Effector CD8-positive, alpha-beta T cell (primary cell): ENCODE measurements around the gene AACS.
"Not testable (repeated sequence)": the region's sequence is repeated elsewhere in the genome, so short reads cannot be mapped to it uniquely, and the experiment has no call there.

Experiments used
- DNase-seq: peaks from one replicate; lab custom pipeline; 2025; lab: John Stamatoyannopoulos, UW
- total RNA-seq, 4 experiments: gene quantifications; one replicate each; lab custom pipeline; 2026; lab: John Stamatoyannopoulos, UW

Gene AACS, protein sequence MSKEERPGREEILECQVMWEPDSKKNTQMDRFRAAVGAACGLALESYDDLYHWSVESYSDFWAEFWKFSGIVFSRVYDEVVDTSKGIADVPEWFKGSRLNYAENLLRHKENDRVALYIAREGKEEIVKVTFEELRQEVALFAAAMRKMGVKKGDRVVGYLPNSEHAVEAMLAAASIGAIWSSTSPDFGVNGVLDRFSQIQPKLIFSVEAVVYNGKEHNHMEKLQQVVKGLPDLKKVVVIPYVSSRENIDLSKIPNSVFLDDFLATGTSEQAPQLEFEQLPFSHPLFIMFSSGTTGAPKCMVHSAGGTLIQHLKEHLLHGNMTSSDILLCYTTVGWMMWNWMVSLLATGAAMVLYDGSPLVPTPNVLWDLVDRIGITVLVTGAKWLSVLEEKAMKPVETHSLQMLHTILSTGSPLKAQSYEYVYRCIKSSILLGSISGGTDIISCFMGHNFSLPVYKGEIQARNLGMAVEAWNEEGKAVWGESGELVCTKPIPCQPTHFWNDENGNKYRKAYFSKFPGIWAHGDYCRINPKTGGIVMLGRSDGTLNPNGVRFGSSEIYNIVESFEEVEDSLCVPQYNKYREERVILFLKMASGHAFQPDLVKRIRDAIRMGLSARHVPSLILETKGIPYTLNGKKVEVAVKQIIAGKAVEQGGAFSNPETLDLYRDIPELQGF
- 20.2 to 31.9 (median 24.4) reads per million in 4 experiments for total RNA-seq

DNA sequence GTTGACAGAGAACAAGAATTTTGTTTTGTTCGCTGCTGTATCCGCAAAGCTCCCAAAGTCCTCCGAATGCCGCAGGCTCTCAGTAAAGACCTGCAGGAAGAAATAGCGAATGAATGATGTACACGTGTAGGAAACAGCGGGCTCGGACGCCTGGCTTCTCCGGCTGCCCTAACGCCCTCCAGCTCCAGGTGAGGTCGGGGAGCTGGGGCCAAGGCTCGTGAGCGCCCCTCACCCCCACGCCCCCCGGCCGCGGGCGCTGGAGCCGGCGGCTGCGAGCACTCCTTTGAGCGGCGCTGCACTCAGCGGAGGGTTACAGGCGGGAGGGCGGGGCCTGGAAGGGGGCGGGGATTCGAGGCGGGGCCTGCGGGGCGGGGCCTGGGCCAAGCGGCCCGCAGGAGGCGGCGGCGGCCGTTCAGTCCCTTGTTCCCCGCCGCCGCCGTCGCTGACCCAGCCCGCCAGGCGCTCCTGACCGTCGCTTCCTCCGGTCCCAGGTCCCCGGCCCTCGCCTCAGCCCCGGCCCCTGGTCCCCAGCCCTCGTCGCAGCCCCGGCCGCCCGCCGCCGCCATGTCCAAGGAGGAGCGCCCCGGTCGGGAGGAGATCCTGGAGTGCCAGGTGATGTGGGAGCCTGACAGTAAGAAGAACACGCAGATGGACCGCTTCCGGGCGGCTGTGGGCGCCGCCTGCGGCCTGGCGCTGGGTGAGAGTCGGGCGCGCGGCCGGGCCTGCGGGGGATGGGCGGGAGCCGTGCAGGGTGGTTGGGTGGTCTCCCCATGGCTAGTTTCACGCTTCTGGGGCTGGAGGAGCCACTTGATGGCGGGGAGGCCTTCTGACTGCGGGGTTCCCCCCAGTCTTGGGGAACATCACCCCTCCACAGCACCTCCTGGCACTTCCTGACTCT is at the start of gene AACS:
AACS (plus strand) TSS at position 415 of the 898 bp plus-strand sequence; CDS start at position 565, 150 bp downstream.
- DNase-seq = peak; percentile 70

DNA sequence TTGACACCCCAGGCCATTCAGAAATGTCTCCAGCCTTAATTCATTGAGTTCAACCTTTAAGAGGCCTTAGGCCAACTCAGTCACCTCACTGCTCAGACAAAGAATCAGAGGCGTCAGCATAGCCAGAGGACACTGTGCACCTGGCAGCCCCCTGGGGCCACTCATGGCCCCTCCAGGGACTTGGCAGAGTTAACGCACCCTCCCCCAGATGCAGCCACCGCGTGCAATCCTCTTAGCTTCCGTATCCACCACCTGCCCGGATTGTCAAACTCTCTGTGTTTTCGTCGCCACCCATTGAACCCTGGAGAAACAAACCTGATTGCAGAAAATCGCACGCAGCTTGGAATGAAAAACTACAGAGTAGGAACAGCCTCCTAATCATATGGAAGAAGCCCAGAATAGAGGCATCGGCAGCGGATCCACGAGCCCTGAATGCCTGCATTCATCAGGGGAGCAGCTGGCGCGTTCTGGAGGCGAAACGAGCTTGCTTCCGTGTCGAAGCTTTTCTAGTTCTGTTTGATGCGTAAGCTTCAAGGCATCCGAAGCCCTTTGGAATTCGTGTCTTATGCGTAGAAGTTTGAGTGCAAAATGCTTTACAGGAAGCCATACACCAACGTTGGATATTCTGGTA is 49.4 kb upstream of the AACS start:
- DNase-seq = no peak

DNA sequence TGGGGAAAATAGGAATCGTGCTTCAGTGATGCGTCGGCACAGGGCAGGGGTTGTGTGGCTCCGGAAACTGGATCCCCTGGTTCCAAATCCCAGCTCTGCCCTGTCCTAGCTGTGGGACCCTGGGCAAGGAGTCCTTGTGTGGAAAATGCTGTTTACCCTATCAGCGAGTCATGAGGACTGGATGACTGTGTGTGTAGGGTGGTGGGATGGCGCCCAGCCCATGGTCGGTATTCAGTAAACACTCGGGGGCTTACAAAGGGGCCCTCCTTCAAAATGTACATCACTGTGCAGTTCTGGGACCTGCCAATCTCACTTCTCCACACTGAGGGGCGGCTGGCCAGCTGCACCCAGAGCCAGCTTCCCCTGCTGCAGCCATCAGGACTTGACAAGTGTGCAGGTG is 47.4 kb upstream of the AACS start:
- no peak for DNase-seq

DNA sequence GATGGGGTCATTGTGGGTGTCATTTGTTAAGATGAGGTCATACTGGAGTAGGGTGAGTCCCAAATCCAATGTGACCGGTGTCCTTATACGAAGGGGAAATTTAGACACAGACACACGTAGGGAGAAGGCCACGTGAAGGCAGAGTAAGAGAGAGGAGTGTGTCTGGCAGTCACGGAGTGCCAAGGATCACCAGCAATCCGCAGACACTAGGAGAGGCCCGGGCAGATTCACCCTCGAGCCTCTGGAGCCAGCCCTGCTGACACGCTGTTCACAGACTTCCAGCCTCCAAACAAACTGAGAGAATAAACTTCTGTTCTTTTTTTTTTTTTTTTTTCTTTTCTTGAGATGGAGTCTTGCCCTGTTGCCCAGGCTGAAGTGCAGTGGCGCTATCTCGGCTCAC is 46.9 kb upstream of the AACS start:
- no peak for DNase-seq

DNA sequence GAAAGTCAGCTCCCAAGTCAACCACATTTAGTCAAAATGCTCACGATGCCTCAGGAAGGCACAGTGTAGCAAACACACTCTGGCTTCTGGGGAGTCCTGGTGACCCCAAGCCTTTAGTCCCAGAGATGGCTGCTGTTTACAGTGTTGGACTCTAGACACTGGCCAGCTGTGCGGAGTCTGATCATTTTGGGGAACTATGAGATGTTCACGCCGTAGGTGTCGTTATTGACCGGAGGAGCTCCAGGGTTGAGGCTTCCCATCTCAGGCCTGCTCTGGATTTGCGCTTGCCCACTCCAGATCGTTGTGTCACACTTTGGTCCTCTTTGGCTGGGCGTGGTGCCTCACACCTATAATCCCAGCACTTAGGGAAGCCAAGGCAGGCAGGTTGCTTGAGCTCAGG is 44.1 kb upstream of the AACS start:
- DNase-seq = no peak

DNA sequence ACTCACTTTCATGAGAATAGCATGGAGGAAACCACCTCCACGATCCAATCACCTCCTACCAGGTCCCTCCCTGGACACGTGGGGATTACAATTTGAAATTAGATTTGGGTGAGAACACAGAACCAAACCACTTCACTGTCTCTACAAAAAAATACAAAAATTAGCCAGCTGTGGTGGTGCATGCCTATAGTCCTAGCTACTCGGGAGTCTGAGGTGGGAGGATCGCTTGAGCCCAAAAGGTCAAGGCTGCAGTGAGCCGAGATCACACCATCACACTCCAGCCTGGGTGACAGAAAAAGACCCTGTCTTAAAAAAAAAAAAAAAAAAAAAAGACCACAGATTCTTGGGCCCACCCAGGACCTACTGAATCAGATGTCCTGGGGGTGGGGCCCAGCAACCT is 43.5 kb upstream of the AACS start:
- no peak for DNase-seq

DNA sequence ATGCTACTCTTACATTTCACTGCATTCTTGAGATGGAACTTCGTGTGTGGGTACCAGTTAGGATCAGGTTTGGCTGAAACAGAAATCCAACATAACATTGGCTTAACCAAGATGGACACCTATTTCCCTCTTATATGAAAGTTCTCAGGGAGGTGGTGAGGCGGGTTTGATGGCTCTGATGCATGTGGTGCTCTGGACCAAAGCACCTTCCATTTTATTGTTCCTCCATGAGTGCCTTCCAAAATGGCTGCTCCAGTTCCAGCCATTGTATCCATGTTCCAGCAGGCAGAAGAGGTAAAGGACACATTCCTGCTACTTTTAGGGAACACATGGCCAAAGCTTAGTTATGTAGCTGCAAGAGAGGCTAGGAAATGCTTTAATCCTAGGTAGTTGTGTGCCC is 42.2 kb upstream of the AACS start:
- no peak for DNase-seq

DNA sequence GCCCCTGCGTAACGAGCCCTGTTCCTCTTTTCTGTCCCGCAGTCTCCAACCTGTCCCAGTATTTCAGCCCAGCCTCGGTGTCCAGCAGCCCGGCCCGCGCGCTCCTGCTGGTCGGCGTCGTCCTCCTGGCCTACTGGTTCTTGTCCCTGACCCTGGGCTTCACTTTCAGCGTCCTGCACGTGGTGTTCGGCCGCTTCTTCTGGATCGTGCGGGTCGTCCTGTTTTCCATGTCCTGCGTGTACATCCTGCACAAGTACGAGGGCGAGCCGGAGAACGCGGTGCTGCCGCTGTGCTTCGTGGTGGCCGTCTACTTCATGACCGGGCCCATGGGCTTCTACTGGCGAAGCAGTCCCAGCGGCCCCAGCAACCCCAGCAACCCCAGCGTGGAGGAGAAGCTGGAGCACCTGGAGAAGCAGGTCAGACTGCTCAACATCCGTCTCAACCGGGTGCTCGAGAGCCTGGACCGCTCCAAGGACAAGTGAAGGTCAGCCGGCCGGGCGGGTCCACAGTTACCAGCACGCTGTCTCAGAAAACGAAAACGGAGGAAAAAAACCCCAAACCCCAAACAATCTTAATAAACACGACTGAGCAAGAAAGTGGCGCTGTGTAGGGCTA is 40.2 kb upstream of the AACS start:
- DNase-seq = no peak

DNA sequence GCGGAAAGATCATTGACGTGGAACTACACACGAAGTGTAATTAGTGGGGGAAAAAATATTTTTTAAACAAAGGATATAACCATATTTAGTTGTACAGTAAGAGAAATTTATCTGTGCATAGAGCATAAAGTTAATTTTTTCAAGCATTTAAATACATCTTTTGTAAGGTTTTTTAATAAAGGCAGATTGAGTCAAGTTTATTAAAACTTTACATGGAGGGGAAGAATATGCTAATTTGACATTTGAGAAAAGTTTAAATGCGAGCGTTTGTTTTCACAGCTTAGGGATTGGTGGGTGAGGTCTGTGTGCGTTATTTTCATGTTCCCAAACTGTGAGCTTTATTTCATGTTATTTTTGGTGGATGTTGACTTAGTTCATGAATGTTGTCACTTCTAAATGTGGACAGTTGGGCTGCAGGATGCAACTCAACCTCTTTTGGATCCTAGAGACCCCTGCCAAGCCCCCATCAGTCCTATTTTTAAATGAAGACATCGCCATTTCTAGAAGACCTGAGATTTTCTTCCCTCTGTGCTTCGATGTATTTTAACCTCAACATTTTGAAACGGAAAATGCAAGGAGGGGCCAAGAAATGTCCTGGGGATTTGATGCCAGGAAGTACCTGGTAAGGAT is 39.5 kb upstream of the AACS start:
- DNase-seq = no peak

DNA sequence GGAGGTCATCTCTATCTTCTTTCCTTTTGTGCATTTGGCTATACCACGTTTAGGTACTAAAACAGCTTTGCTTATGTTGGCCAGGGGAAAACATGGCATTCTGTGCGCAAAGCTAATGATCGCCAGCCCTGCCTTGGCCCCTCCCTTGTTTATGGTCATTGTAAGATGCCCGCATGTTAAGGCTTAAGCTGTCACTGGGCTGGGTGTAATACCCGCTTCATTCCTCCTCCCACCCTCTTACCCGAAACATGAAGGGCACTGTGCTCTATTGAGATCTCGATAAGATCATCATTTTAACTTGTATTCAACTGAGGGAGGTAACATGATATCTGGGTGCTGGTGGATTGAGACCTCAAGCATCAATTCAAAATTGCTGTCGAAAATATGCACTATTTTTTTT is 37.1 kb upstream of the AACS start:
- DNase-seq = no peak

DNA sequence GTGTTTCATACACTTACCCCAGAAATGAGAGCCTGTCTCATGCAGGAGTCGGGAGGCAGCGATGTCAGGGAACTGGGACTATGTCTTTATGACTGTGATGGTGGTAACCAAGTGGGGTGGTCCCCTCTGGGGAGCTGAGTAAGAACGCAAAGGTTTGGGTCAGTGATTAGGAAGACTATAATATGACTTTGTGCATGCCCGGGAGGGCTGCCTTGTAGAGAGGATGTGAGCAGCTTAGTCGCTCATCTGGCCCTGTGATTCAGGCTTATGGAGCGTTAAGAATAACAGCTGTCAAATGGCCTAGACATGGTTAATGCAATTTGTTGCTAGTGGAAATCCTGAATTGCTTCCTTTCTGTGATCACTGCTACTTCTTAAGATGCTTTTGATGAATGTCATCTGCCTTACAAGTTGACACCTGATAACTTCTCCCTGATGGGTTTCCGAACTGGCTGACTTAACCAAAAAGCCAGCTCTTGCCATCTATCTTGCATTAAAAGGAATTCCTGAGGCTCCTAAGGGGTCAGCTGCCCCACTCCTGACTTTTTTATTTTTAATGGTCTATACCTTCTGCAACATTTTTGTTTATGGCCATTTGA is 35.4 kb upstream of the AACS start:
- DNase-seq = no peak

DNA sequence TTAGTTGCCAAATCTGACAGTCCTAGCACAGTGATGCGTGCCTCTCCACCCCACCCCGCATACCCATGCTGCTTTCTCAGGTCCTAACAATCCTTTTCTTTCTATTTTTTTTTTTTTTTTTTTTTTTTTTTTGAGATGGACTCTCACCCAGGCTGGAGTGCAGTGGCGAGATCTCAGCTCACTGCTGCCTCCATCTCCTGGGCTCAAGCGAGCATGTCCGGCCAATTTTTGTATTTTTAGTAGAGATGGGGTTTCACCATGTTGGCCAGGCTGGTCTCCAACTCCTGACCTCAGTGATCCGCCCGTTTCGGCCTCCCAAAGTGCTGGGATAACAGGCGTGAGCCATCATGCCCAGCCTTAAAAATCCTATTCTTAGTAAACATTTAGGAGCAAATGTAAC is 33.8 kb upstream of the AACS start:
- not testable (repeated sequence) for DNase-seq

DNA sequence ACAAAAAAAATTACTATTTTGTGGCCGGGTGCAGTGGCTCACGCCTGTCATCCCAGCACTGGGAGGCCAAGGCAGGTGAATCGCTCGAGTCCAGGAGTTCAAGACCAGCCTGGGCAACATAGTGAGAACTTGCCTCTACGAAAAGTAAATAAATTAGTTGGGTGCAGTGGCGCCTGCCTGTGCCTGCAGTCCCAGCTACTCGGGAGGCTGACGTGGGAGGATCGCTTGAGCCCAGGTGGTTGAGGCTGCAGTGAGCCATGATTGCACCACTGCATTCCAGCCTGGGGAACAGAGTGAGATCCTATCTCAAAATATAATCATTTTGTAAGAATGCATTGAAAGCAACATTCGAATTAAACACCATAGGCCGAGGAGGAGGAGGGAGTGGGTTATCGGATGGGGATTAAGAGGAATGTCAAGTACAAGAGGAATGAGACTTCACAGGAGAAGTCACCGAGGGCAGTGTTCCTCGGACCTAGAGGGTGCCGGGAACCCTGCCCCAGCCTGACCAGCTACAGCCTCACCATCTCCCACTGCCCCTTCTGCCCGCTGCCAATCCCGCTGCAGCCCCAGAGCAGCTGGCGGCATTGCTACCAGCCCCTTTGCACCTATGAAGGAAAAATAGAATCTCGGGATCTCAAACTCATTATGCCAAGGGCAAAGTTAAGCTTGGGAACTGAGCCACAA is 32.6 kb upstream of the AACS start:
- no peak for DNase-seq

DNA sequence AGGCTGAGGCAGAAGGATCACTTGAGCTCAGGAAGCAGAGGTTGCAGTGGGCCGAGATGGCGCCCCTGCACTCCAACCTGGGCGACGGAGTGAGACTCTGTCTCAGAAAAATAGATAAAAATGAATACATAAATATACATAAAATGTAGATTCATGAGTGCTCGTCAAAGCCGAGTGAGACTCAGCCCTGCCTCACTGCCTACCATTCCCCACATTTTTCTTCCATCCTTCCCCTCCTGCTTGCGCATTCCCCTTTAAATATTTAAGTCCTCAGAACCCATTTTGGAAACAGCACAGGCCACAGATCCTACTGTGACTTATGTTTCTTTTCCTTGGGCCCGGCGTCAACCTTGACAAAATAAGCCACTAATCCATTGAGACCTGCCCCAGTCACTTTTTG is 31.9 kb upstream of the AACS start:
- no peak for DNase-seq

DNA sequence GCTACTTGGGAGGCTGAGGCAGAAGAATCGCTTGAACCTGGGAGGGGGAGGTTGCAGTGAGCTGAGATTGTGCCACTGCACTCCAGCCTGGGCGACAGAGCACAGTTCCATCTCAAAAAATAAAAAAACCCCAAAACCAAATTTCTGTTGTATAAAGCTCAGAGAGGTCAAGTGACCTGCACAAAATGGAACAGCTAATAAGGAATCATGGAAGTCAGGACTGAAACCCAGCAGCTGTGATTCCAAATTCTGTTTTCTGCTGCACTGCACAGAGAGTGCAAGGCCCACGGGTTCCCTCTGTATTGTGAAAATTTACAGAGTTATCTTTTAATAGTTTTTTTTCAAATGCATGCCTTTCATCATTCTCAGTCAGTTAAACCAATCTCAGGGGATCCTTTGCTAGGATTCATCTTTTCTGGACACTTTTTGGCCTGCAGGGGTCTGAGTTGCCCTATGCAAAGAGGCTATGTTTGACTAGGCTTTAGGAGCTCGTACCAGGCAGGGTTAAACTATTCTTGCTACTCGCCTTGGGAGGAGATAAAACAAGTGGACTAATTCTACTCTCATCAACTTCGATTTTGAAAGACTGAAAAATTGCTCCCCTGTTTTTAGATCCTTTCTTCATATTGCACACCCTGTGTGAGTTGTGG is 26.1 kb upstream of the AACS start:
- DNase-seq = no peak

DNA sequence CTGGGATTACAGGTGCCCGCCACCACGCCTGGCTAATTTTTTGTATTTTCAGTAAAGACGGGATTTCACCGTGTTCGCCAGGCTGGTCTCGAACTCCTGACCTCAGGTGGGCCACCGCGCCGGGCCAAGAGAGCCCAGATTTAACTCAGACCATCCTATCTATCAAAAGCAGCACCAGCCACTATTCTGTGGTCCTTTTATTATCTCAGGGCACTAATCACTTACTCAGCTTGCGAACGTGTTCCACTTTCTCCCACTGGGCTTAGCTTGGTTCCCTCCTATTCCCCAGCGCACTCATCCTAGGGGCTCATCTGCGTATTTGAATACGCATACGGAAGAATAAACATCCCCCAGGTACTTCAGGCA is 16.2 kb upstream of the AACS start:
- DNase-seq = no peak

DNA sequence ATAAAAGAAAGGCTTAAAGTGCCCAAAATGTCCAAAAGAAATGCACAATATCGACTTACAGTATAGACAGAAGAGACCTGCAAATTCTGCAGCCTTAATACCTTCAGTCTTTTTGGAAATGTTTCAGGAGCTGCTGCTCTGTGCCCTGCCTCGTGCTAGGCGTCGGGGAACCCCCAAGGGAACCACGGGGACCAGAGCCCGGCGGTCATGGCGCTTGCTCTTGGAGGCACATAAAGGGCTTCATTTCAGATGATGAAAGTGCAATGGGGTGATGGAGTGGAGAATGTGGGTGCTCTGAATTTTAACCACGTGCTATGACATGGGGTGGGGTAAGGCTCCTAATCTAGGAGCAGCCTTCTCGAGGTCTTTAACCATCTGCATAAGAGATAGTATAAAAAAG is 14.8 kb upstream of the AACS start:
- no peak for DNase-seq

DNA sequence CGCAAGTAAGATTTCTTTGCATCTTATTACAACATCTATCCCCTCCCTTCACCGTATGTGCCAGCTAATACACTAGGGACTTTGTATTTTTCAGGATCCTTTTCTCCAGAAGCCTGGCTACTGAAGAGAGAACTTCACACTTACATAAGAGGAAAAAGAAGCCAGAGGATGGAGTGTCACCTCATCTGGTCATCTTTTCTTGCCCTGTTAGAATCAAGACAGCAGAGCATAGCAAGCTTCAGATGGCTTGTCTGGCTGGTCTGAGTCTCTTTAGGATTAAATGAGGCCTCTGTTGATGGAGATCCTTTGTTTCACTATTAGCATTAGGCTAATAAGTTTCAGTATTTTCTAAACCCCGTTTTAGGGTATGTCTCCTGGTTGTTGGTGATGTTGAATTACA is 14.4 kb upstream of the AACS start:
- no peak for DNase-seq

DNA sequence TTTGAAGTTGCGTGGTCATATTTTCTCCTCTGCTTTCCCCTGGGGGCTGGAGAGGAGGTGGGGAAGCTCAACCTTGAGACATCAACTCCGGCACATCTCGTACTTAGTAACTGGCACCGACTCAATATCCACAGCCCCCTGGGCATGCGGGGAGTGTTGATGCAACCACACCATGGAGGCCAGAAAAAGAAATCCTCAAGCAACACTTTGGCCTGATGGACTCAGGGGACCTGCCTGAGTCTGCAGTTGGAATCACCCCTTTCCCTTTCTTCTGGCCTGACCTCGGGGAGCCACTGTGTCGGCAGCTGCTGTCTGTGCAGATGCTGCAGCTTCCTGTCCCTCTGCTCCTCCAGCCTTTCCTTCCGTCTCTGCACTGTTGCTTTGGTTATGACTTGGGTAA is 11.4 kb upstream of the AACS start:
- no peak for DNase-seq

DNA sequence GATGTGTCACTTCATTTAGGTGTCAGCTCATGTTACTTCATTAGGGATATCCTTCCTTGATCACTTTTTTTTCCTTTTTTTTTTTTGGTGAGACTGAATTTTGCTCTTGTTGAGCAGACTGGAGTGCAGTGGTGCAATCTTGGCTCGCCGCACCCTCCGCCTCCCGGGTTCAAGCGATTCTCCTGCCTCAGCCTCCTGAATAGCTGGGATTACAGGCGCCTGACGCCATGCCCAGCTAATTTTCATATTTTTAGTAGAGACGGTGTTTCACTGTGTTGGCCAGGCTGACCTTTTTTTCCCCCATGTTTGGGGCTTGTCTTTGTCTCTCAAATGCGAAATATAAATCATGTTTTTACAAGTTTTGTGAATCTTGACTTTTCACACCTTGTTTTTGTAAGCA is 9.6 kb upstream of the AACS start:
- DNase-seq = no peak
